Mammary epithelial cell (primary cell): Measurements from ENCODE around the gene NCOA7.

Experiments used
- EZH2 ChIP-seq: IDR thresholded peaks from 2 replicates; pipeline ENCODE4 v1.6.1; 2012; ENCODE audit warnings: low read length, inconsistent platforms, borderline replicate concordance
- TF ChIP-seq, protein P1 (sequence below), 2 donors: IDR thresholded peaks in 1 of 2; conservative IDR thresholded peaks in 1 of 2; 2 replicates each; pipeline ENCODE4 v1.5.1; 2011 to 2012; ENCODE audit warnings: inconsistent platforms in 2 of 2, low read length in 2 of 2, mild to moderate bottlenecking in 2 of 2, control low read depth in 1 of 2, low read depth in 1 of 2; ENCODE audit not compliant: insufficient read depth in 1 of 2; ENCODE audit errors: extremely low read depth in 1 of 2

DNA sequence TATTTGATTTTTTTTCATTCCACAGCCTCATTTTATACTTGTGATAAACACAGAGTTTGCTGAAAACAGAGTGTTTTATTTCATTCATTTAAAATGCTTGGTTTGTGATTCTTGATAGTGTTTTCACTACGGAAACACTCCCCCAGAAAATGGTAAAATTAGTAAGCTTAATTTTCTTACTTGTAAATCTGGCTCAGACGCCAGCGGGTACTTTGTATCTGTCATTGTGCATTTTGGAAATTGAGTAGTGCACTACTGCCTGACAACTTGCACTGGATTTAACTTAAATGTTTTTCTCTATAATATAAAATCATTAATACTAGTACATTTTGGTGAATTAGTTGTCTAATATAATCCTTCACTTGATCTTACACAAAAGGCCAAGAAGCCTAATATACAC lies 128.9 kb downstream of the NCOA7 start:
- TF ChIP-seq, protein P1, sequence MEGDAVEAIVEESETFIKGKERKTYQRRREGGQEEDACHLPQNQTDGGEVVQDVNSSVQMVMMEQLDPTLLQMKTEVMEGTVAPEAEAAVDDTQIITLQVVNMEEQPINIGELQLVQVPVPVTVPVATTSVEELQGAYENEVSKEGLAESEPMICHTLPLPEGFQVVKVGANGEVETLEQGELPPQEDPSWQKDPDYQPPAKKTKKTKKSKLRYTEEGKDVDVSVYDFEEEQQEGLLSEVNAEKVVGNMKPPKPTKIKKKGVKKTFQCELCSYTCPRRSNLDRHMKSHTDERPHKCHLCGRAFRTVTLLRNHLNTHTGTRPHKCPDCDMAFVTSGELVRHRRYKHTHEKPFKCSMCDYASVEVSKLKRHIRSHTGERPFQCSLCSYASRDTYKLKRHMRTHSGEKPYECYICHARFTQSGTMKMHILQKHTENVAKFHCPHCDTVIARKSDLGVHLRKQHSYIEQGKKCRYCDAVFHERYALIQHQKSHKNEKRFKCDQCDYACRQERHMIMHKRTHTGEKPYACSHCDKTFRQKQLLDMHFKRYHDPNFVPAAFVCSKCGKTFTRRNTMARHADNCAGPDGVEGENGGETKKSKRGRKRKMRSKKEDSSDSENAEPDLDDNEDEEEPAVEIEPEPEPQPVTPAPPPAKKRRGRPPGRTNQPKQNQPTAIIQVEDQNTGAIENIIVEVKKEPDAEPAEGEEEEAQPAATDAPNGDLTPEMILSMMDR (conservative IDR thresholded peaks at IDR 0.05 in 1 of 2, IDR thresholded peaks at IDR 0.05 in 1 of 2; ENCODE audit: extremely low read depth in 1 of 2, insufficient read depth in 1 of 2, low read depth in 1 of 2, low read length in 2 of 2): no peak
- no peak for TF ChIP-seq EZH2
